NCI-H1417 (cell line): Measurements from ENCODE around the gene TLL2.

Experiments
- DNase-seq, 3 experiments: peaks; one replicate each; lab custom pipeline; 2025; lab: John Stamatoyannopoulos, UW

TLL2 gene

DNA sequence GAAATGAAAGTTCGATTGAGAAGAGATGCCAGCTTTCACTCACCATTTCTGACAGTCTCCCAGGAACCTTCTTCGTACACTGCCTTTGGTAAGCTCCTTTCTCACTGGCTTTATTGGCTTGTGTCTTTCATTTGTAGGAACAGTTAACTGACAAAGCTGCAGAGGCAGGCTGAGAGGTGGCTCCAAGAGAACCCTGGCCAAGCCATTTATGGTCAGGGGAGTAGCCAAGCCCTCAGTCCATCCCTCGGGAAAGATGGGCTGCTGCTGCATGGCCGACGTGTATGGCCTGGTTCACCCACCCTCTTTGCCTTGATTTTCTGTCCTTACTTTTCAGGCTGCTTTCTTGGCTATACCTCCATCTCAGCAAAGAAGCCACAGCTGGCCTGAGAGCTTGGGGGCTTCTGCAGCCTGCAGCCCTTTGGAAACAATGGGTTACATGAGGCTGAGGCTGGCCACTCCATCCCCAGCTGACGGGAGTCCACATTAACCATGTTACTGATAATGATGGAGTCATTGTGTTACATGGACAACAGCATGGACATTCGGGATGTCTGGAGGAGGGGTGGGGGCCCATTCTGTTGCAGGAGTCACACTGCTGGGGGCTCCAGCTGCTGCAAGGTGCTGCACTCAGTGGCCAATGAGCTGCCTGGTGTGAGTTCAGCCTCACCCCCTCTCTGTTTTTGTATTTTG is 154.7 kb downstream of the TLL2 start, which contains the start of gene OPALIN:
OPALIN (minus strand) TSS at position 152 of the 690 bp plus-strand sequence; CDS start at position 46, 106 bp downstream.
- DNase-seq = no peak

DNA sequence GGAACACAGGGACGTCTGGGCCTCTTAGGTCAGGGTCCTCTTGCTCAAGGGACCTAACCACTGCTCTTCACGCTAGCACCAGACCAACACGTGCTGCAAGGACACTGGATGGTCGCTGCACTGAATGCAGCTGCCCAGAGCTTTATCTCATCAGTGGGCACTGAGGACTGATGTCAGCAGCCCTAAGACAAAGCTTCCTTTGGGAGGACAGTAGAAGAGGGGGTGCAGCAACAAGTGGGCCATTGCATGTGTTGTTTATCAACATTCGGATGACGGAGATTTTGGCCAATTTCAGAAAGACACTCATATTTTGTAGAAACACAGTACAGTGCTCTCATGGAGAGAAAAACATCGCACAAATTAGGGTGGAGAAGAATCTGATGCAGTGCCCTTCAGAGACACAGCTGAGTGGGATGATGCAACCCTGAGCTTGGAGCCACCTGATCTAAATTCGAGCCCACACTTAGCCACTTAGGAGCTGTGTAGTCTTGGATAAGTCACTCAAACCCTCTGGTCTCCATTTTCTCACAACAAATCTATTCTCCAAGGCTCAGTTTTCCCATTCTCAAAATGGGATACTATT is 156.6 kb downstream of the TLL2 start:
- DNase-seq = no peak

DNA sequence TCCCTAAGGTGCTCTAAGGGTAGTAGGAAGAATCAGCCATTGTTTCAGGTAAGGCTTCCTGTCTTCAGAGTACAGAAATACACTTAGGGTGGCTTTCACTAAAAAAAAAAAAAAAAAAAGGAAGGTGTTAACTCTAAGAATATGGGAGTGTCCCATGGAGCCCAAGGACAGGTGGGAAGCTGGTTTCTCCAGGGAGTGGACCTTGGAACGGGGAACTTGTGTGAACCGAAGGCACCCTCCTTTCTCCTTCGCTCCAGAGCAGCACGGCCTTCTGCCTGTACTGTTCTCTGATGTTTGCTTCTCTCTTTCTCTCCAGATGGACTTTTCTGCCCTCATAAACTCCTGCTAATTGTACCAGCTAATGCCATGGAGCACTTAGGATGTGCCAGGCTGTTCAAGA is 161.1 kb downstream of the TLL2 start:
- no peak for DNase-seq

DNA sequence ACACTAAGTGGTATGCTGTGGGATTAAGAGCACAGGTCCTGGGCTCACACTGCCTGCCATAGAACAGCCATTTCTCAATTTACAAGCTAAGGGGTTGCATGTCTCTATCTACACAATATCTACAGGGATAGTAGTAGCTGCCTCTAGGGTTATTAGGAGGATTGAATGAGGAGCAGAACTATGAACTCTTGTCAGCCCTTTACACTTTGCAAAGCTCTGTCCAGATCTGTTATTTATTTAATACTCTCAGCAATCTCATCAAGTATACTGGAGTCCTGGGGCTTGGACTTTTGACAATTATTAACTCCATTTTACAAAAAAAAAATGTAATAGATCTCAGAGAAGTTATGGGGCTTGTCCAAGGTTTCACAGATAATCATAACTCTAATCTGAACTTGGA is 161.7 kb downstream of the TLL2 start:
- no peak for DNase-seq

DNA sequence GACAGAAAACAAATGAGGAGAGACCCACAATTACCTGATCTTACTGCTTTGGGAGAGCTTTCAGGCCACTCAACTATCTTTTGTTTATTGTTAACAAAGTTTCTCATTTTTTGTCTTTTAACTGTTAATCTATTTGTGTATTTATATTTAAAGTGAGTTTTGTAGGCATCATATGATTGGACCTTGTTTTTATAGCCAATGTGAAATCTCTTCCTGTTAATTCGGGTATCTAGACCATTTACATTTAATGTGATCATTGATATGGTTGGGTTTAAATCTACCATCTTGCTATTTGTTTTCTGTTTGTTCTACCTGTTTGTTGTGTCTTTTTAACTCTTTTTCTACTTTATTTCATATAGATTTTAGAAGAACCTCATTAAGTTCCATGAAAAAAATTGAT is 167.4 kb downstream of the TLL2 start:
- no peak for DNase-seq

DNA sequence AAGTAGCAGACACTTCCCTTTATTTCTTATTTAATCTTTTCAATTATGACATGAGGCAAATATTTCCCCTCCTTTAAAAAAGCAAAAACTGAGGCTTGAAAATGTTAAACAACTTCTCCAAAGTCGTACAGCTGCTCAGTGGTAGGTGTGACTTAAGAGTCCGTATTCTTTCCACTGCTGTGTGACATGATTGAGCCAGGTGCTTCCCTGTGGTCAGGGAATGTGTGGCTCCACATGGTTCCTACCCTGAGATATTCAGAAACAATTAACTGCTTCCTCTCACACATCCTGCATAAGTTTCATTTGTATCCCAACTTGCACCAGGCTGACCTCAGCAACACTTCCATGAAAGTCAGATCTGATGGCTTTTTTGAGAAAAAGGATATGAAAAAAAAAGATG is 168.5 kb downstream of the TLL2 start:
- no peak for DNase-seq

DNA sequence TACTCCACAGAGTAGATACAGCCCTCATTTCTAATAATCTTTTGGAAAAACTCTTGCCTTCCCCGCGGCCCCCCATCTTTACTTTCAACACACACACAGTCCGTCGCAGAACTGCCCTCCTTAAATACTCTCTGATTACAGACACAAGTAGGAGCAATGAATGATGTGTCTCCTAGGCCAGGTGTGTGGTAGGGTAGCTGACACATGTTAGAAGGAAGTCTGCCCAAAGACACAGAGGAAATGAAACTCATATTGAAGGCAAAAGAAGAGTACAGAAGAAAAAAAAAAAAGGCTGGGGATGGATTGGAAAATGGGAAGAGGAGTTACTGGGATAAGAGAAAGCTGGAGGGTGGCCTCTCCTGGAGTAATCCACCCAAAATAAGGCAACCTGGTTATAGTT is 169.5 kb downstream of the TLL2 start:
- no peak for DNase-seq

DNA sequence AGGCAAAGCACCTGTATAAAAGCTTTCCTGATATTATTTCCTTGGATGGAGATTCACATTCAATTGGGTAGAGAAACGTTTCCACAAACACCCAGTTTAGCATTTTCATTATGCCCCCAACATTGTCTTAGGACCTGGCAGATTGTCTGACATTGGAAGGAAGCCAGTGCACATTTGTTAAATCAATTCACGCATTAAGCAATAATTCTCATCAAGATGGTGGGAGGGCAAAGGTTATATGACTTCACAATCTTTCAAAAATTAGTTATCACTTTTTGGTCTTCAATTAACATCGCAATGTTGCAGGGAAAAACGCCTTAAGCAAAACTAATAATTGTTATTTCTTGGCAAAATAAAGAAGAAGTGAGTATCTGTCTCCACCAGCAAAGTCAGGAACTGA is 171.3 kb downstream of the TLL2 start:
- no peak for DNase-seq

DNA sequence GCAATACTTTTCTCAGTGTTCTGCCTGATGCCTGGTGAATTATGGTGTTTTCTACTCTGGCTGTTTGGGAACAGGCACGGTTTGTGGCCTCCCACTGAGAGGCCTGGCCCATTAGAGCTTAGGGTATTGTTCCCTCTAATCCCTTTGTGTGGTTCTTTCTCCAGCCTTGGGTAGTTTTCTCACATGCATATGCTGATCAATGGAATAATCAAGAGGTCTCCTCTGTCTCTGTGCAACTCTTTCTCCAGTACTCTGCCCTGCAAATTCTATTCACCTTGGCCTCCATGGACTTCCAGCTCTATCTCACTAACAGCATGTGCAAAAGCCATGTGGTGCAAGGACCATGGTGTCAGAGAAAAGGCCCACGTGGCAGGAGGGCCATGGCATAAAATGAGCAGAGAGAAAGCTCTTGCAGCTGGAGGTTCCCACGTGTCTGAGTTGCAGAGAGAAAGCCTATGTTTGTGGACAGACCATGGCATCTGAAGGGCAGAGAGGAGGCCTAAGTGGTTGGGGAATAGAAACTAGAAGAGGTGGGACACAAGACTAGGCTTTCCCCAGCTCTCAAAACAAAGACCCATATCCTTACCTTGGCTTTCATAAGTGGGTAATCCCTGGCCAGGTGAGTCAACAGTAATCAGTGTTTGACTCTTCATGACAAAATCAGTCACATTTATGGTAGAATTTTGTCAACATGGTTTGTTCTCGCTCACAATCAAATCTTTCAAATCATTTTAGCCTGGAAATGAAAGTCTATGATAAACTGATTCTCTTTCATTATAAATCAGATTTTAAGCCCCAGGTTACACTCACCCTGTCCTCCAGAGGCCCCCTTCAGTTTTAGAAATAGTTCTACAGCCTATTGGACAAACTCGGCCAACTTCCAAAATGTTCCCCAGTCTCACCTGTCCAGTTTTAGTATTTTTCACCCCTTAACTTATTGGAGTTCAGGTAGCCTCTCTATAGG is 172.2 kb downstream of the TLL2 start:
- peak in 1 of 3 experiments; percentile 17 for DNase-seq

DNA sequence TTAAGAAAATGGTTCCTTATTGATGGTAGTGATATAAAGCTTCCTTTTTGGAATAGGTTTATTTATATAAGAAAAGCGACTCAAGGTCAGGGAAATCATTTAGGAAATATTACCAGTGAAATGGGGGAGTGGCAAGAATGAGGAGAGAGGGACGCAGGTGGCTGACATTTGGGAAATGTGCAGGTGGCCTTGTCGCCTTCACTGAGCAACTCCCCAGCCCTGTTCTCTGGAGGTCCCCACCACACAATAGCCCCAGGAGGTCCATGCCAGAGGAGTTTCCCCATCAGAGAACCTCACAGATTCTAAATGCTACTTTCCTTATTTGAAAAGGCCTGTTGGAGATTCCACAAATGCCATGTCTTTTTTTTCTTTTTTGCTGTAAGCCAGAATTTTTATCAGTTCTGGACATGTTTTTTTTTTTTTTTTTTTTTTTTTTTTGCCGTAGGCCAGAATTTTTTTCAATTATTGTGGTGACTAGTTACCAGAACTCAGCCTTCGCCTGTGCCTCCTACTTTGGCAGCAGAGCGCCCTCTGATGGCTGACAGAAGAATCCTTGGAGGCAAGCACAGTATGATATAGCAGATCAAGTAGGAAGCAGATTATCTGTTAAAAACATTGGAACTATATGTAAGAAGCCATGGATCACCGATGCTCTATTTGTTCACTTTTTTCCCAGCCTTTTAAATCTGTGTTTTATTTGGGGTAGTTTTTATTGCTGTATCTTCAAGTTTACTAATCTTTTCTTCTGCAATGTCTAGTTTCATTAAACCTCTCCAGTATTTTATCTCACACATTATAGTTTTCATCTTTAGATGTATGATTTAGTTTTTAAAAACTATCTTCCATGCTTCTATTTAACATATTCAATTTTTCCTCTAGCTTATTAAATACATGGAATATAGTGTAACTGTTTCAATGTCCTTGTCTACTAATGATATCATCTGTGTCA is 173.5 kb downstream of the TLL2 start:
- peak; percentile 21 to 78 (median 36) for DNase-seq

DNA sequence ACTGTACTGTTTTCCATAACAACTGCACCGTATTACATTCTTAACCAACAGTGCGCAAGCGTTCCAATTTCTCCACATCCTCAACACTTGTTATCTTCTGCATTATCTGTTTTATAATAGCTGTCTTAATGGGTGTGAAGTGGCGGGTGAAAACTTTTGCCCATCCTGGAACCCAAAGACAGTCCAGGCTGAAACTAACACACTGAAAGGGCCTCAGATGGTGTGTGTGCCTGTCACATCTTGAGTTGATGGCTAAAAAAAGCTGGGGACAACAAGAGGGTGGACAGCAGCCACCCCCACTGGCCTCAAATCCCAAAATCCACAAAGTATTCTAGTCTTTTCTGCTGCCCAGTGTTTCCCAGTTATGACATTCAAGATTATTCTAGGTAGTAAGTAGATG is 174.3 kb downstream of the TLL2 start:
- no peak for DNase-seq

DNA sequence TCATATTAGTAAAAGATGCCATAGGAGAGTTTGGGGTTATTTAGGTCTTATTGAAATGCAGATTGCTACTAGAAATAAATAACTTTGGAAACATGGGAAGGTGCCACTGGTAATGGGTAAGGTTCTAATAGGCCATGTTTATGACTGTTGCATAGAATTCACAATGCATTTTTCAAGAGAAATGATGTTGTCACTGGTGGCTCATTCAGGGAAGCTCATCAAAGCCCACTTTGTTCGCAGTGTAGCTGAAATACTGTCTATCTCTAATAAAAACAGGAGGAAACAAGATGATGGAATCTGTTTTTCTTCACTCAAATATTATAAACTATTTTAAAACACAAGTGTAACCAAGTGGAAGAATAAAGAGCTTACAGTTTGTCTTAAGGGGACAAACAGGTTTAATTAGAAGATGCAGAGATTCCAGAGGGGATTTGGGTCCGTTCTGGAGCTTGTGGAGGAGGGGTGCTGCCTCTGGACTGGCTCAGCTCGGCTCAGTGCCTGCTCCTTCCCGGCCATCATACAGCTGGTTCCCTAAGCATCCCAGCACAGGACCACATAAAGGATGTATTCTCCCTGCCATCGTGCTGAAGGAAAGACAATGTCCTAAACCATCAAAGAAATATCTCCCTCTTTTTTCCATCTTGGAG is 175.3 kb downstream of the TLL2 start:
- no peak for DNase-seq

DNA sequence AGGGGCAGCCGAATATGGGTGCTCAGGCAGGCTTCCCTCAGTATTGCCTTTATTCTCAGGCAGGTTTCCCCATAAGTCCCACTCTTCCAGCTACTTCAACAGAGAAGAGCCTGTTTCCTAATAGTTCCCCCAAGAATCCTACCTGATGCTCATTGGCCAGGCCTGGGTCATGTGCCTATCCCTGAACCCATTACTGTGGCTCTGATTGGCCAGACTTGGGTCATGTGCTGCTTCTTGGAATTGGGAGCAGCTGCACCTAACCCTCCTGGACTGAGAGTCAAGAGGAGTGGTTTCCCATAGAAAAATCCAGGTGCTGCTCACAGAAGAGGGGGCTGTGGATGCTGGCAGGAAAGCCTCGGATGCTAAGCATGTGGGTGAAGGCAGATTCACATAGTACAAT is 176.6 kb downstream of the TLL2 start:
- no peak for DNase-seq

DNA sequence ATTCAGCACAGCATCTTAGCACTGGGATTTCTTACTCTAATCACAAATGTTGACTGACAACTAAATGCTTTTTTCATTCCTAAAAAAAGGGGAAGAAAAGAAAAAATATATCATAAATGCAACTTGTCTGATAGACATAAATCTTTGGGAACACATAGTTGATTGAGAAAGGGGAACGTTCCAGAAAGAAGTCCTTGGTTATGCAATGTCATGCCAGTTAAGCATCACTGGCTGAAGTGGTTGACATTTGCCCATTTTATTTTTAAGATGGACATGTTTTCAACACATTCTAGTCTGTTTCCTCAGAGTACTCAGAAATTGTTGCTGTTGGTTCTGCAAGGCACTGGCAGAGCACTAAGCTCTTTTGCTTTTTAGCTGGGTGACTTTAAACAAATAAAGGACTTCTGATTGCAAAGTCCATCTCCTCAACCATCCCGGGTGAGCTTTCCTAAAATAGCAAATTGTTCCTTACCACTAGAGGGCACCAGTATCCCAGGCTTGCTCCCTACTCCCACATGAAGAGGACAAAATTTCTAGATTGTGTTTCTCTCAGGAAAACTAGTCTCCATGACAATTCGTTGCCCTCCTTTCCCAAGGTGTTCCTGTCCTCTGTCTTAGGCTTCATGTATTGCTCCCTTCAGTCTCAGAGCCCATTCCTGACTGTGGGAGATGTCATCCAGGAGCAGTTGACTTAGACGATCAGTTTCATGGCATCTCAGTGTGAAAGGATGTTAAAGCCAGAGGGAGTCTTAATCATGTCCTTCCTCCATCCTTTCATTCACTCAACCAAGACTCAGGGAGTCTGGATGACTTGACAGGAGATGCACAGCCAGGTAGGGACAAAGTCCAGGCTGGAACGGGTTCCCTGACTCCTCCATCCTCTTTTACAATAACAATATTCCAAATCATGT is 178.9 kb downstream of the TLL2 start:
- peak; percentile 20 to 45 (median 44) for DNase-seq

DNA sequence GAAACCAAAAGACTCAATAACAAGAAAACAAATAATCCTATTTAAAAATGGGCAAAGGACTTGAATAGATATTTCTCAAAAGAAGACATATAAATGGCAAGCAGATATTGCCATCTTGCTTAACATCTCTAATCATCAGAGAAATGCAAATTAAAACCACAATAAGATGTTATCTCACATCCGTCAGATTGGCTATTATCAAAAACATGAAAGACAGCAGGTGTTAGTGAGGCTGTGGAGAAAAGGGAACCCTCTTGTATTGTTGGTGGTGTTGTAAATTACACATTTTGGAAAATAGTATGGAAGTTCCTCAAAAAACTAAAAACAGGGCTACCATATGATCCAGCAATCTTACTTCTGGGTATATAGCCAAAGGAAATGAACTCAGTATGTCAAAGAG is 180.6 kb downstream of the TLL2 start:
- DNase-seq = no peak

DNA sequence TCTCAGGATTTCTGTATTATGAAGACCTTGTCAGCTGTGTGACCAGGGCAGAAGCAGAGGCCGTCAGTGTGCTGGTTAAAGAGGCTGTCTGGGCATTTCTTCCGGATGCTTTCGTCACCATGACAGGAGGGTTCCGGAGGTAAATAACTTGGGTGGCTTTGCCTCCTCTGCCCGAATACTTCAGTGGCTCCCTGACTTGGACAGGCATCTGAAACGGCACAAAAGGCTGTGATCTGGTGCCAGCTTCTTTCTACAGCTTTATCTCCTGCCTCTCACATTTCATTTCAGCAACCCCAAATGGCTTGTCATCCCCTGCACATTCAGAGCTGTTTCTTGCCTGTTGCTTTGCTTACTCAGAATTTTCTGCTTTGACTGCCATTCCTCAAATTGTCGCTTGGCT is 186.3 kb downstream of the TLL2 start:
- no peak for DNase-seq

DNA sequence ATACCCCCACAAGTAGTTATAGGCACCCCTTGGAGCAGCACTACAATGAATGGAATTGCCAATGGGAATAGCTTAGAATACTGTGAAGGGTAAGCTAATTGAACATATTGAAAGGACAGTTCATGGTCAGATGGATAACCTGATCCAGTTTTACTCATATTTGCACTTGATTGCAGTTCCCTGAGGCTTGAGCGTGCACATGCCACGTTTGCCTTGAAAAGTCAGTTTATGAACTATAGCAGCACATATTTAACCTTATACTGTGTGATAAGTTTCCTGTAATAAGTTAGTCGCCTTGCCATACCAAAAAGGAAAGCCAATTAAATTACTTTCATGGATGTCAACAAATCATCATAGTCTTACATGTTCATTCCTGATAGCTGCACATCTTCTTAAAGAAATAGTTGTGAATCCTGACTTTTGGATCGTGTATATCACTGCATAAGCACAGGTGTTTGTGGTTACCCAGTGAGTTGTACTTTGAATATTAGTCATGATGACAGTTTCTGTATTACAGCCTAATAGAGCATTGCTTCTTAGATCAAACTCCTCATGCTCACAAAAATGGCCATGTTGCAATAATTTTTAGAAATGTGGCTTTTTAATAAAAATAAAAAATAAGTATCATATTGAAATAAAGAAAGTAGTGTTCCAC is 187.9 kb downstream of the TLL2 start:
- DNase-seq = no peak

DNA sequence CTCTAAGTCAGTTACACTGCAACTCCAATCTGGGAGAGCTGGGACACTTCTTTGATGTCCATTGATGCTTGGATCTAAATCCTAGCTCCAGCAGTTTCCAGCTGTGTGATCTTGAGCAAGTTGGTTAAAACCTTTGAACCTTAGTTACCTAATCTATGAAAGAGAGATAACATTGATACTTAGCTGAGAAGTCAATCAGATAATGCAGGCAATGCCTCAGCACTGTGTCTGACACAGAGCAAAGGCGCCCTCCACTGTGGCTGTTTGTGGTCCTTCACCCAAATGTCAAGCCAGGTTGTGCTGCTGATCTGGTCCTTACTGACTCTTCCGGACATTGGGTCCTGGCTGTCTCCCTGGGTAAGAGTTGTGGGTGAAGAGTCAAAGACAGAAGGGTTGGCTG is 189.3 kb downstream of the TLL2 start:
- no peak for DNase-seq

DNA sequence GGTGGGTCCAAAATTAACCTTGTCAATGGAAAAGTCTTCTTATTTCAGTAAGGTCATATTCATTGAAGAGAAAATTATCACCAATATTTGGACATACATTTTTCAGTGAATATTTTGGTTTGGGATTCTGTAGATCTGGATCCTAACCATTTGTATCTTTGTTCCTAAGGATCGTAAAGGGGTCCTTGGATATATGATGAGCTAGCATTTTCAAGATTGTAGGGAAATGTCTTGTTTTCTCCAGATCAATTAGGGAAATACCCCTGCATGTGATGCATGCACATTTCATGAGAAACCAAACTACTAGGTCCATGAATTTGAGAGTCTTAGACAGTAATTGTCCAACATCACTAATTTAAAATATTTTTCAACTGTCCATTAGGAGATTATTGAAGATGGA is 191.5 kb downstream of the TLL2 start:
- no peak for DNase-seq

DNA sequence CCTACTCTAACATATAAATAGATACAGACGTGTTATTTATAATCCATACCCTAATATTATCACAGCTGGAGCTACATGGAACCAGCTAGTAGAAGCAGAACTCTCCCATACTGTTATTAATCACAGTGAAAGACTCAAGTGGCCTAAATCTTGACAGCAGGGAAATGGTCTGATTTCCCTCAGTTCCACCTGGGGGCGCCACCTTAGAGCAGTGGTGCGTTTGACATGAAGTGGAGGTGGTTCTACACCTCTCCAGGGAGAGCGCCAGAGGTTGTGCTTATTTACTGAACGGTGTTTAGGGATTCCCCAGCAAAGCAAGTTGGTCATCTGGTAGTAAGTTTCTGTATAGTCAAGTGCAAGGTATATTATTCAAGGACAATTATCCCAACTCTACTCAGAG is 191.9 kb downstream of the TLL2 start:
- peak in 2 of 3 experiments; percentile 68 to 90 for DNase-seq
